ENCODE measurements around the gene DLGAP1.

- TF ChIP-seq CTCF (IDR thresholded peaks at IDR 0.05) (no peak), EZH2phosphoT487 (IDR thresholded peaks at IDR 0.05) (no peak)
Observed at GRCh38 chr18:3832025-3832638, 623.0 kb downstream of the DLGAP1 start.
